Keratinocyte (primary cell): Measurements from ENCODE around the gene UMODL1. TPM values are rescaled to one million over a fixed set of nuclear protein-coding genes. Genes with fewer than 3 reads are reported as not detected.
A peak's percentile ranks its signal among the peaks of the same experiment; 100 is the strongest.

Experiments
- DNase-seq: peaks from one replicate; pipeline ENCODE4 v3.0.0-alpha.2; 2011; ENCODE audit warnings: low read depth, missing footprints, low spot score
- FAIRE-seq: peaks from 2 replicates; lab custom pipeline; 2011; peaks lifted over from hg19 to GRCh38; lab: Jason Lieb, UNC
- H2AFZ ChIP-seq: 2 replicates; pipeline ENCODE4 v1.6.0; 2012; ENCODE audit warnings: low read length, control low read depth, inconsistent platforms; ENCODE audit not compliant: control insufficient read depth
- H3K27ac ChIP-seq: 2 replicates; pipeline ENCODE4 v1.5.1; 2011; ENCODE audit warnings: low read length; ENCODE audit not compliant: control insufficient read depth, insufficient read depth
- H3K27me3 ChIP-seq: 3 replicates; pipeline ENCODE4 v1.6.0; 2011; ENCODE audit warnings: low read length; ENCODE audit not compliant: control insufficient read depth, insufficient read depth; ENCODE audit errors: extremely low read depth
- H3K36me3 ChIP-seq, 2 experiments: 2 replicates in 1 of 2; 3 replicates in 1 of 2; pipeline ENCODE4 v1.5.1; 2011; ENCODE audit warnings: low read length in 2 of 2, mild to moderate bottlenecking in 1 of 2; ENCODE audit not compliant: control insufficient read depth in 2 of 2, insufficient read depth in 2 of 2; ENCODE audit errors: extremely low read depth in 1 of 2
- H3K4me1 ChIP-seq: 3 replicates; pipeline ENCODE4 v1.5.1; 2011; ENCODE audit warnings: low read length; ENCODE audit not compliant: control insufficient read depth, insufficient read depth; ENCODE audit errors: extremely low read depth
- H3K4me2 ChIP-seq: 3 replicates; pipeline ENCODE4 v1.6.0; 2011; ENCODE audit warnings: low read depth, low read length; ENCODE audit not compliant: control insufficient read depth, insufficient read depth; ENCODE audit errors: extremely low read depth
- H3K4me3 ChIP-seq, 3 experiments: fragments of 200-600 bp in 1 of 3; sonication (generic) in 1 of 3; 2 replicates in 2 of 3; 3 replicates in 1 of 3; pipeline ENCODE4 v1.5.1; 2011 to 2016; ENCODE audit warnings: low read length in 3 of 3, mild to moderate bottlenecking in 3 of 3, control low read depth in 2 of 3, inconsistent platforms in 1 of 3, low read depth in 1 of 3, mixed read lengths in 1 of 3, mixed run types in 1 of 3, moderate library complexity in 1 of 3; ENCODE audit not compliant: control insufficient read depth in 2 of 3, insufficient read depth in 2 of 3; ENCODE audit errors: extremely low read depth in 1 of 3
- H3K79me2 ChIP-seq: 2 replicates; pipeline ENCODE4 v1.6.0; 2012; ENCODE audit warnings: low read length; ENCODE audit not compliant: control insufficient read depth, insufficient read depth
- H3K9ac ChIP-seq: 3 replicates; pipeline ENCODE4 v1.6.0; 2011; ENCODE audit warnings: low read length; ENCODE audit not compliant: control insufficient read depth, insufficient read depth; ENCODE audit errors: extremely low read depth
- H3K9me1 ChIP-seq: 3 replicates; pipeline ENCODE4 v1.6.0; 2011; ENCODE audit warnings: low read length; ENCODE audit not compliant: control insufficient read depth, insufficient read depth; ENCODE audit errors: extremely low read depth
- H3K9me3 ChIP-seq: 2 replicates; pipeline ENCODE4 v1.5.1; 2012; ENCODE audit warnings: low read depth, low read length; ENCODE audit not compliant: control insufficient read depth
- H4K20me1 ChIP-seq: 3 replicates; pipeline ENCODE4 v1.6.0; 2011; ENCODE audit warnings: low read length; ENCODE audit not compliant: control insufficient read depth, insufficient read depth; ENCODE audit errors: extremely low read depth
- EZH2 ChIP-seq: IDR thresholded peaks from one replicate; pipeline ENCODE4 v1.6.1; 2012; ENCODE audit warnings: inconsistent platforms, mild to moderate bottlenecking, low read length, moderate library complexity
- dilution Hi-C: fragments of 300-500 bp; cut with MboI; formaldehyde crosslinking; loops from one replicate; pipeline ENCODE4 v1.7.0; 2020; ENCODE audit warnings: low sequenced_read_pairs; ENCODE audit not compliant: extremely low pct_ligation_motif_present
- polyA plus RNA-seq, 5 experiments: library from polyadenylated mRNA; depleted of rRNA in 3 of 5; stranded (reverse) in 3 of 5; stranded (forward) in 1 of 5; unstranded in 1 of 5; fragments of >200 nt; gene quantifications; 1 replicate in 1 of 5; 2 replicates in 3 of 5; 3 replicates in 1 of 5; pipeline versions ENCODE4 v1.2.1 to v1.2.3, GENCODE V29; 2011 to 2012; ENCODE audit warnings: missing spikeins in 2 of 5, low read depth in 1 of 5, low replicate concordance in 1 of 5
- TF ChIP-seq, protein P1 (sequence below), 3 experiments: IDR thresholded peaks in 1 of 3; conservative IDR thresholded peaks in 1 of 3; optimal IDR thresholded peaks in 1 of 3; 2 replicates in 2 of 3; 3 replicates in 1 of 3; pipeline versions ENCODE3 to v1.5.1; 2011; ENCODE audit warnings: low read length in 3 of 3, mild to moderate bottlenecking in 3 of 3, moderate library complexity in 2 of 3, control low read depth in 1 of 3, inconsistent platforms in 1 of 3; ENCODE audit not compliant: insufficient read depth in 2 of 3; ENCODE audit errors: extremely low read depth in 1 of 3

UMODL1 gene
- polyA plus RNA-seq, 1 donor (not counting 4 experiments of a cell fraction or from before 2014, with no cell fraction given) = 0.03 TPM

DNA sequence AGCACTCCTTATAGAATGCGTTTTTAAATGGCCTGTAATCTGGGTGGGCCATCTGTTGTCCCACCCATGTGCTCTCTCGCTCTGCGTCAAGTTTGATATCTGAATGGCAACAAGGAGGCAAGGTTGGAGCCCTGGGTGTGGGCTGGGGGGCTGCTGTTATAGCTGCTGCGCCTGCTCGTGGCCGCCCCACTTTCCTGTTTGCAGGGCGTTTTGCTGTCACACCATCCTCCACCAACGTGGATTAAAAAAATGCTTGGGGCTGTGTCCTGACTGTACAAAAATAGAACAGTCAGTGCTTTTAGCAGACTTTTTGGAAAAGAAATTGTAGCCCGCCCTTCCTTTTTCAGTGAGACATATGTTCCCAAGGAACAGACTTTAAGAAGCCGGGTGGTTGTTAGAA lies 25.4 kb downstream of the UMODL1 start:
- DNase-seq (no peak), FAIRE-seq (no peak)
- no peaks in the 10 kb centered on the region for H3K79me2 ChIP-seq
- no peaks in the 10 kb centered on the region for H3K36me3 ChIP-seq
- no peaks in the 10 kb centered on the region for H4K20me1 ChIP-seq
- no peak overlapping the region for H3K4me3 ChIP-seq
- no peak for TF ChIP-seq EZH2
- TF ChIP-seq, protein P1, sequence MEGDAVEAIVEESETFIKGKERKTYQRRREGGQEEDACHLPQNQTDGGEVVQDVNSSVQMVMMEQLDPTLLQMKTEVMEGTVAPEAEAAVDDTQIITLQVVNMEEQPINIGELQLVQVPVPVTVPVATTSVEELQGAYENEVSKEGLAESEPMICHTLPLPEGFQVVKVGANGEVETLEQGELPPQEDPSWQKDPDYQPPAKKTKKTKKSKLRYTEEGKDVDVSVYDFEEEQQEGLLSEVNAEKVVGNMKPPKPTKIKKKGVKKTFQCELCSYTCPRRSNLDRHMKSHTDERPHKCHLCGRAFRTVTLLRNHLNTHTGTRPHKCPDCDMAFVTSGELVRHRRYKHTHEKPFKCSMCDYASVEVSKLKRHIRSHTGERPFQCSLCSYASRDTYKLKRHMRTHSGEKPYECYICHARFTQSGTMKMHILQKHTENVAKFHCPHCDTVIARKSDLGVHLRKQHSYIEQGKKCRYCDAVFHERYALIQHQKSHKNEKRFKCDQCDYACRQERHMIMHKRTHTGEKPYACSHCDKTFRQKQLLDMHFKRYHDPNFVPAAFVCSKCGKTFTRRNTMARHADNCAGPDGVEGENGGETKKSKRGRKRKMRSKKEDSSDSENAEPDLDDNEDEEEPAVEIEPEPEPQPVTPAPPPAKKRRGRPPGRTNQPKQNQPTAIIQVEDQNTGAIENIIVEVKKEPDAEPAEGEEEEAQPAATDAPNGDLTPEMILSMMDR (optimal IDR thresholded peaks at IDR 0.05 in 1 of 3, IDR thresholded peaks at IDR 0.05 in 1 of 3, conservative IDR thresholded peaks at IDR 0.05 in 1 of 3; ENCODE audit: extremely low read depth in 1 of 3, insufficient read depth in 2 of 3, low read length in 3 of 3) = no peak
- H3K9ac ChIP-seq = no peak overlapping the region
- H3K4me2 ChIP-seq = no peak overlapping the region
- peaks cover 21% of the 10 kb centered on the region for H3K4me1 ChIP-seq
- H3K27ac ChIP-seq = no peak overlapping the region
- H3K9me3 ChIP-seq = no peaks in the 10 kb centered on the region
- dilution Hi-C loops = no loop called here
- no peak overlapping the region for H2AFZ ChIP-seq
- H3K9me1 ChIP-seq = no peaks in the 10 kb centered on the region
- H3K27me3 ChIP-seq = peaks cover 8% of the 10 kb centered on the region

DNA sequence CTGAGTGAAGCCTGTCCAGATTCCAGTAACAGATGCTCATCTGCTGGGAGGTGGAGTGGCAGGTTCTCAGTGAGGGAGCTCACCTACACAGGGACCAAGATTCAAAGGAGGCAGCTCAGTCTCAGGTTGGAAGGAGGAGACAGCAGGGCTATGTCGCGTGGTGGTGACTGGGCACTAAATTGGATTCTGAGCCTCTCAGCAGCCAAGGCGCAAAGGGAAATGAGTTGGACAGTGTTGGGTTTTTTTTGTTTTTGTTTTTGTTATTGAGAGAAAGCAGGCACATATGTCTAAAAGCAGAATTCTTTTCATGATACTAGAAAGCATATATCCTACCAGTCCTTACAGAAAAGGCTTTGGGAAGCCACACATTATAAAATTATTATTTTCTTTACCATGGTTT lies 26.2 kb downstream of the UMODL1 start:
- H4K20me1 ChIP-seq = no peaks in the 10 kb centered on the region
- H3K4me2 ChIP-seq = peak overlapping the region; percentile 43
- peak overlapping the region; percentile 88 for H3K27ac ChIP-seq
- TF ChIP-seq, protein P1 (optimal IDR thresholded peaks at IDR 0.05 in 1 of 3, IDR thresholded peaks at IDR 0.05 in 1 of 3, conservative IDR thresholded peaks at IDR 0.05 in 1 of 3; ENCODE audit: extremely low read depth in 1 of 3, insufficient read depth in 2 of 3, low read length in 3 of 3) = no peak
- TF ChIP-seq EZH2 = no peak
- H3K79me2 ChIP-seq = no peaks in the 10 kb centered on the region
- H3K4me1 ChIP-seq = peaks cover 21% of the 10 kb centered on the region
- no peaks in the 10 kb centered on the region for H3K9me1 ChIP-seq
- H3K9ac ChIP-seq = peak overlapping the region; percentile 32
- DNase-seq (no peak), FAIRE-seq (no peak)
- dilution Hi-C loops = no loop called here
- no peaks in the 10 kb centered on the region for H3K36me3 ChIP-seq
- H3K9me3 ChIP-seq = no peaks in the 10 kb centered on the region
- H2AFZ ChIP-seq = no peak overlapping the region
- H3K27me3 ChIP-seq = peaks cover 3% of the 10 kb centered on the region
- no peak overlapping the region for H3K4me3 ChIP-seq
